Stimulated activated CD4-positive, alpha-beta T cell treated with anti-CD3 and anti-CD28 coated beads, Interleukin-15, amount 100 ng/mL, for 48 hours (primary cell): ENCODE results near the gene YJU2.
"Not testable (repeated sequence)": the region's sequence is repeated elsewhere in the genome, so short reads cannot be mapped to it uniquely, and the experiment has no call there.

ENCODE experiments used
- DNase-seq, 2 donors: peaks; one replicate each; pipeline ENCODE4 v3.0.0-alpha.2; 2020; ENCODE audit warnings: low read depth in 2 of 2

Gene YJU2

GRCh38 chr19:4228765-4229178 lies 18.1 kb upstream of the YJU2 start:
- DNase-seq: no peak

GRCh38 chr19:4229179-4229931 lies 17.5 kb upstream of the YJU2 start, which contains the start of gene EBI3:
EBI3 (plus strand) TSS chr19:4229523; CDS start chr19:4229551, 28 bp downstream.
- DNase-seq: peak; percentile 40 to 55

GRCh38 chr19:4230237-4230636 lies 16.6 kb upstream of the YJU2 start:
- not testable (repeated sequence) for DNase-seq

- not testable (repeated sequence) for DNase-seq
Observed at GRCh38 chr19:4231521-4231920, 15.4 kb upstream of the YJU2 start.

- not testable (repeated sequence) for DNase-seq
Observed at GRCh38 chr19:4232139-4232538, 14.7 kb upstream of the YJU2 start.

GRCh38 chr19:4232614-4233281 lies 14.1 kb upstream of the YJU2 start:
- DNase-seq: no peak

- DNase-seq: peak; percentile 58 to 74
Observed at GRCh38 chr19:4233282-4233853, 13.5 kb upstream of the YJU2 start.

- no peak for DNase-seq
Observed at GRCh38 chr19:4234142-4234861, 12.6 kb upstream of the YJU2 start.

GRCh38 chr19:4234862-4235201 lies 12.0 kb upstream of the YJU2 start:
- DNase-seq: no peak

GRCh38 chr19:4237510-4237909 lies 9.4 kb upstream of the YJU2 start:
- DNase-seq: not testable (repeated sequence)

- DNase-seq: no peak
Observed at GRCh38 chr19:4238831-4239230, 8.0 kb upstream of the YJU2 start.

GRCh38 chr19:4241824-4242430 lies 5.0 kb upstream of the YJU2 start:
- DNase-seq: no peak

GRCh38 chr19:4245938-4246337 lies 942 bp upstream of the YJU2 start:
- not testable (repeated sequence) for DNase-seq

GRCh38 chr19:4256563-4256962 lies 9.7 kb downstream of the YJU2 start:
- DNase-seq: no peak

GRCh38 chr19:4257025-4257424 lies 10.1 kb downstream of the YJU2 start:
- no peak for DNase-seq

GRCh38 chr19:4258181-4258580 lies 11.3 kb downstream of the YJU2 start:
- DNase-seq: no peak

GRCh38 chr19:4260613-4261191 lies 13.8 kb downstream of the YJU2 start:
- no peak for DNase-seq

- DNase-seq: no peak
Observed at GRCh38 chr19:4264812-4265211, 17.9 kb downstream of the YJU2 start.

- DNase-seq: no peak
Observed at GRCh38 chr19:4266253-4267000, 19.5 kb downstream of the YJU2 start.

GRCh38 chr19:4267101-4267900 lies 20.4 kb downstream of the YJU2 start:
- peak in 1 of 2 donors; percentile 48 for DNase-seq
